Kidney (tissue), 14 donors: ENCODE data around the gene TMEM182. TPM values are rescaled to one million over a fixed set of nuclear protein-coding genes. Genes with fewer than 3 reads are reported as not detected.

Experiments
- DNase-seq, 5 donors: peaks; one replicate each; pipeline ENCODE4 v3.0.0-alpha.2; 2013 to 2020
- FAIRE-seq: peaks from 2 replicates; lab custom pipeline; 2012; peaks lifted over from hg19 to GRCh38; lab: Jason Lieb, UNC
- H3K27ac ChIP-seq, 2 donors: one replicate each; pipeline ENCODE4 v1.7.0; 2013; ENCODE audit warnings: low read depth in 2 of 2, low read length in 2 of 2, inconsistent platforms in 1 of 2
- H3K27me3 ChIP-seq: one replicate; pipeline ENCODE4 v1.7.1; 2013; ENCODE audit warnings: low read length, inconsistent platforms; ENCODE audit not compliant: control insufficient read depth, insufficient read depth
- H3K36me3 ChIP-seq, 3 donors: one replicate each; pipeline versions ENCODE4 v1.7.0 to v1.7.1; 2013; ENCODE audit warnings: low read length in 3 of 3, control low read depth in 1 of 3, inconsistent platforms in 1 of 3; ENCODE audit not compliant: insufficient read depth in 3 of 3, control insufficient read depth in 2 of 3
- H3K4me1 ChIP-seq, 3 donors: one replicate each; pipeline versions ENCODE4 v1.7.0 to v1.7.1; 2013; ENCODE audit warnings: low read length in 3 of 3, inconsistent platforms in 1 of 3, low read depth in 1 of 3; ENCODE audit not compliant: control insufficient read depth in 2 of 3, insufficient read depth in 2 of 3
- H3K4me3 ChIP-seq, 3 donors: one replicate each; pipeline versions ENCODE4 v1.7.0 to v1.8.1; 2013; ENCODE audit warnings: low read length in 3 of 3, control low read depth in 1 of 3, inconsistent platforms in 1 of 3
- H3K9ac ChIP-seq, 3 donors: one replicate each; pipeline versions ENCODE4 v1.7.0 to v1.7.1; 2013; ENCODE audit warnings: low read length in 3 of 3, control low read depth in 1 of 3, inconsistent platforms in 1 of 3
- H3K9me3 ChIP-seq, 3 donors: one replicate each; pipeline versions ENCODE4 v1.7.0 to v1.7.1; 2013; ENCODE audit warnings: low read length in 3 of 3, control low read depth in 1 of 3, inconsistent platforms in 1 of 3; ENCODE audit not compliant: control insufficient read depth in 2 of 3, insufficient read depth in 1 of 3
- intact Hi-C: fragments of 100-400 bp; cut with DNase I; formaldehyde crosslinking; loops from one replicate; pipeline ENCODE4 v1.11.1; 2022
- polyA plus RNA-seq: library from polyadenylated mRNA; stranded (reverse); fragments of 350-450 nt; fragmentation: Illumina TruSeq; extraction: RNeasy Lipid Tissue Mini Kit (QIAGEN cat#74804); gene quantifications from one replicate; pipeline ENCODE4 v1.2.3, GENCODE V29; 2014; ENCODE audit warnings: low read depth, low replicate concordance; ENCODE audit not compliant: insufficient read depth
- total RNA-seq: library from RNA; stranded (reverse); fragmentation: NEBNext Ultra II Directional; extraction: Animal tissue kit (Norgen Biotek cat#: 25700); gene quantifications from one replicate; pipeline ENCODE4 v1.2.1, GENCODE V29; 2021
- TF ChIP-seq, protein P1 (sequence below): IDR thresholded peaks from 3 replicates; pipeline ENCODE4 v1.5.1; 2012; ENCODE audit warnings: mild to moderate bottlenecking, moderate library complexity, borderline replicate concordance; ENCODE audit not compliant: insufficient read depth; ENCODE audit errors: extremely low read depth
- donor health status: control.
- donor health status: control.
- donor health status: control.
- donor health status: control.
- donor health status: control.
- donor health status: DM: yes; HTN: yes; CAD: no.
- donor health status: Normal renal cell carcinoma (clear cell type).

The TMEM182 gene
- total and polyA plus RNA-seq, 2 donors from 2014 or later: 4.2 to 6.5 TPM

GRCh38 chr2:102782933-102783332 is 21.1 kb downstream of the TMEM182 start:
- H3K27me3 ChIP-seq: no peaks in the 10 kb centered on the region
- H3K9me3 ChIP-seq: no peaks in the 10 kb centered on the region
- no peaks in the 10 kb centered on the region for H3K4me1 ChIP-seq
- DNase-seq (peak in 1 of 5 donors; percentile 48), FAIRE-seq (no peak)
- H3K9ac ChIP-seq: no peak overlapping the region
- TF ChIP-seq, protein P1, sequence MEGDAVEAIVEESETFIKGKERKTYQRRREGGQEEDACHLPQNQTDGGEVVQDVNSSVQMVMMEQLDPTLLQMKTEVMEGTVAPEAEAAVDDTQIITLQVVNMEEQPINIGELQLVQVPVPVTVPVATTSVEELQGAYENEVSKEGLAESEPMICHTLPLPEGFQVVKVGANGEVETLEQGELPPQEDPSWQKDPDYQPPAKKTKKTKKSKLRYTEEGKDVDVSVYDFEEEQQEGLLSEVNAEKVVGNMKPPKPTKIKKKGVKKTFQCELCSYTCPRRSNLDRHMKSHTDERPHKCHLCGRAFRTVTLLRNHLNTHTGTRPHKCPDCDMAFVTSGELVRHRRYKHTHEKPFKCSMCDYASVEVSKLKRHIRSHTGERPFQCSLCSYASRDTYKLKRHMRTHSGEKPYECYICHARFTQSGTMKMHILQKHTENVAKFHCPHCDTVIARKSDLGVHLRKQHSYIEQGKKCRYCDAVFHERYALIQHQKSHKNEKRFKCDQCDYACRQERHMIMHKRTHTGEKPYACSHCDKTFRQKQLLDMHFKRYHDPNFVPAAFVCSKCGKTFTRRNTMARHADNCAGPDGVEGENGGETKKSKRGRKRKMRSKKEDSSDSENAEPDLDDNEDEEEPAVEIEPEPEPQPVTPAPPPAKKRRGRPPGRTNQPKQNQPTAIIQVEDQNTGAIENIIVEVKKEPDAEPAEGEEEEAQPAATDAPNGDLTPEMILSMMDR: no peak
- no peaks in the 10 kb centered on the region for H3K36me3 ChIP-seq
- no peak overlapping the region for H3K27ac ChIP-seq
- intact Hi-C loops: no loop called here
- H3K4me3 ChIP-seq: no peak overlapping the region

GRCh38 chr2:102783506-102784183 is 21.8 kb downstream of the TMEM182 start:
- FAIRE-seq (no peak), DNase-seq (no peak)
- intact Hi-C loops: no loop called here
- H3K9me3 ChIP-seq: no peaks in the 10 kb centered on the region
- H3K9ac ChIP-seq: no peak overlapping the region
- H3K27ac ChIP-seq: no peak overlapping the region
- TF ChIP-seq, protein P1: no peak
- H3K4me3 ChIP-seq: no peak overlapping the region
- H3K36me3 ChIP-seq: no peaks in the 10 kb centered on the region
- no peaks in the 10 kb centered on the region for H3K4me1 ChIP-seq
- H3K27me3 ChIP-seq: no peaks in the 10 kb centered on the region

GRCh38 chr2:102784940-102785339 is 23.1 kb downstream of the TMEM182 start:
- no peak for DNase-seq
- no peak overlapping the region for H3K9ac ChIP-seq
- H3K27me3 ChIP-seq: no peaks in the 10 kb centered on the region
- no peaks in the 10 kb centered on the region for H3K36me3 ChIP-seq
- H3K4me3 ChIP-seq: no peak overlapping the region
- no peaks in the 10 kb centered on the region for H3K4me1 ChIP-seq
- no peaks in the 10 kb centered on the region for H3K9me3 ChIP-seq
- TF ChIP-seq, protein P1: no peak
- no peak overlapping the region for H3K27ac ChIP-seq
- FAIRE-seq: no peak
- intact Hi-C loops: no loop called here
